ENCODE measurements around the gene IFI16.

Gene IFI16

DNA sequence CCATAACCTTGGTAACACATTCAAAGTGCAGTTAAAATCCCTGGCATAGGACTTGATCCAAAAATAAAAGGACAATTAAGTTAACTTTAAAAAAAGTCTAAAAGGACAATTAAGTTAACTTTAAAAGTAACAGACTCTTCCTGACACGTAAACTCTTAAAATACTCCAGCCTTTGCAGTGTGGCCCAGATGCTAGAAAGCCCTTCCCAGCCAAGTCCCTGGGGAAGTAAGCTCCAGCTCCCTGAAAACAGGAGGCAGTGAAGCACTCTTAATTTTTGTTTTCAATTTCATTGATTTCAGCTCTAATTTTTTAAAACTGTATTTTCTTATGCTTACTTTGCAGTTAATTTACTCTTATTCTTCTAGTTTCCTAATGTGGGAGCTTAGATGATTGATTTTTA lies 71.9 kb downstream of the IFI16 start:
- H3K79me1 ChIP-seq (ENCODE audit: low read length): no peaks in the 10 kb centered on the region
- H2AFZ ChIP-seq (ENCODE audit: insufficient read depth, low read length, poor library complexity): no peak overlapping the region
- H3K18ac ChIP-seq (ENCODE audit: low read length): no peak overlapping the region
- H3K27me3 ChIP-seq (ENCODE audit: insufficient read depth, low read length): no peaks in the 10 kb centered on the region
- no peak overlapping the region for H2BK12ac ChIP-seq (ENCODE audit: low read length)
- no peak for DNase-seq
- no peak overlapping the region for H3K4me3 ChIP-seq (ENCODE audit: low read depth, low read length)
- no peaks in the 10 kb centered on the region for H3K9me3 ChIP-seq (ENCODE audit: insufficient read depth, low read depth, low read length)
- no peak overlapping the region for H2BK120ac ChIP-seq (ENCODE audit: insufficient read depth, low read length, poor library complexity)
- no peak overlapping the region for H2BK5ac ChIP-seq (ENCODE audit: low read depth, low read length, poor library complexity)
- no peak overlapping the region for H3K4ac ChIP-seq (ENCODE audit: low read depth, low read length)
- H3K23ac ChIP-seq (ENCODE audit: low read length): no peak overlapping the region
- H3K36me3 ChIP-seq (ENCODE audit: control insufficient read depth in 1 of 2, insufficient read depth in 2 of 2, low read length in 2 of 2): no peaks in the 10 kb centered on the region
- WGBS (ENCODE audit: extremely low coverage, insufficient coverage, insufficient read length): no CpG with 5 or more reads among the region's 1 CpG
- H3K4me1 ChIP-seq (ENCODE audit: control insufficient read depth in 1 of 2, insufficient read depth in 2 of 2, low read length in 2 of 2): peaks cover 0 to under 1% of the 10 kb centered on the region in 2 experiments
- H4K91ac ChIP-seq (ENCODE audit: low read depth, low read length): no peak overlapping the region
- H2AK5ac ChIP-seq (ENCODE audit: low read length): no peak overlapping the region
- no peak overlapping the region for H3K14ac ChIP-seq (ENCODE audit: low read length)
- no peak overlapping the region for H3K4me2 ChIP-seq (ENCODE audit: low read length)
- H3K27ac ChIP-seq (ENCODE audit: low read depth, low read length): no peak overlapping the region
- no peak overlapping the region for H3K9ac ChIP-seq (ENCODE audit: low read length)
- H4K12ac ChIP-seq (ENCODE audit: low read depth, low read length): no peak overlapping the region
- H4K8ac ChIP-seq (ENCODE audit: low read depth, low read length): no peak overlapping the region
- no peaks in the 10 kb centered on the region for H3K79me2 ChIP-seq (ENCODE audit: control insufficient read depth, insufficient read depth, low read length, poor library complexity)

GRCh38 chr1:159083013-159083412 lies 73.3 kb downstream of the IFI16 start:
- Histone ChIP-seq H2AK5ac (ENCODE audit: low read length) (no peak overlapping the region), H3K79me2 (ENCODE audit: control insufficient read depth, insufficient read depth, low read length, poor library complexity) (no peaks in the 10 kb centered on the region), H3K9me3 (ENCODE audit: insufficient read depth, low read depth, low read length) (no peaks in the 10 kb centered on the region), H2BK120ac (ENCODE audit: insufficient read depth, low read length, poor library complexity) (no peak overlapping the region), H2AFZ (ENCODE audit: insufficient read depth, low read length, poor library complexity) (no peak overlapping the region), H3K4me2 (ENCODE audit: low read length) (no peak overlapping the region), H2BK5ac (ENCODE audit: low read depth, low read length, poor library complexity) (no peak overlapping the region), H3K27me3 (ENCODE audit: insufficient read depth, low read length) (no peaks in the 10 kb centered on the region), H3K27ac (ENCODE audit: low read depth, low read length) (no peak overlapping the region), H3K4ac (ENCODE audit: low read depth, low read length) (no peak overlapping the region), H3K14ac (ENCODE audit: low read length) (no peak overlapping the region), H3K9ac (ENCODE audit: low read length) (no peak overlapping the region), H3K36me3 (ENCODE audit: control insufficient read depth in 1 of 2, insufficient read depth in 2 of 2, low read length in 2 of 2) (no peaks in the 10 kb centered on the region), H4K8ac (ENCODE audit: low read depth, low read length) (no peak overlapping the region), H4K12ac (ENCODE audit: low read depth, low read length) (no peak overlapping the region), H3K4me1 (ENCODE audit: control insufficient read depth in 1 of 2, insufficient read depth in 2 of 2, low read length in 2 of 2) (no peaks in the 10 kb centered on the region), H3K18ac (ENCODE audit: low read length) (no peak overlapping the region), H3K23ac (ENCODE audit: low read length) (no peak overlapping the region), H2BK12ac (ENCODE audit: low read length) (no peak overlapping the region), H4K91ac (ENCODE audit: low read depth, low read length) (no peak overlapping the region), H3K79me1 (ENCODE audit: low read length) (no peaks in the 10 kb centered on the region), H3K4me3 (ENCODE audit: low read depth, low read length) (no peak overlapping the region)
- WGBS (ENCODE audit: extremely low coverage, insufficient coverage, insufficient read length): no CpG with 5 or more reads among the region's 1 CpG
- DNase-seq: no peak

DNA sequence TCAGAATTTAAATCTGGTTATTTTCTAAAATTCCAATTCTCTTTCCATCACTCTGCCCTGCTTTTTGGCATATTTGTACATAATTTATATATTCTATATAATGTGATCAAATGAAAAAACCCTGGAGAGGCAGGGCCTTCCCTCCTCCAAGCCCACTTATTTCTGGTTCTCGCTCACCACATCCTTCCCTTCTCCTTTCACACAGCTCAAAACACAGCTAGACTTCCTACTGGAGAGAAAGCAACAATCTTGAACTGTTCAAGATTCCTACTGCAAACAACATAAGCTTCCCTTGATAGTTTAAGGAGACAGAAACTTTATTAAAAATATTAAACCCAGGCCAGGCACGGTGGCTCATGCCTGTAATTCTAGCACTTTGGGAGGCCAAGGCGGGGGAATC lies 74.4 kb downstream of the IFI16 start:
- no peak overlapping the region for H2BK120ac ChIP-seq (ENCODE audit: insufficient read depth, low read length, poor library complexity)
- H3K36me3 ChIP-seq (ENCODE audit: control insufficient read depth in 1 of 2, insufficient read depth in 2 of 2, low read length in 2 of 2): no peaks in the 10 kb centered on the region
- no peak overlapping the region for H3K27ac ChIP-seq (ENCODE audit: low read depth, low read length)
- no peaks in the 10 kb centered on the region for H3K9me3 ChIP-seq (ENCODE audit: insufficient read depth, low read depth, low read length)
- no peak overlapping the region for H2AK5ac ChIP-seq (ENCODE audit: low read length)
- WGBS (ENCODE audit: extremely low coverage, insufficient coverage, insufficient read length): no CpG with 5 or more reads among the region's 3 CpGs
- H2BK5ac ChIP-seq (ENCODE audit: low read depth, low read length, poor library complexity): no peak overlapping the region
- DNase-seq: no peak
- no peak overlapping the region for H4K12ac ChIP-seq (ENCODE audit: low read depth, low read length)
- no peak overlapping the region for H4K91ac ChIP-seq (ENCODE audit: low read depth, low read length)
- H3K79me1 ChIP-seq (ENCODE audit: low read length): no peaks in the 10 kb centered on the region
- no peak overlapping the region for H4K8ac ChIP-seq (ENCODE audit: low read depth, low read length)
- H3K4ac ChIP-seq (ENCODE audit: low read depth, low read length): no peak overlapping the region
- H2BK12ac ChIP-seq (ENCODE audit: low read length): no peak overlapping the region
- no peak overlapping the region for H3K14ac ChIP-seq (ENCODE audit: low read length)
- no peaks in the 10 kb centered on the region for H3K4me1 ChIP-seq (ENCODE audit: control insufficient read depth in 1 of 2, insufficient read depth in 2 of 2, low read length in 2 of 2)
- H2AFZ ChIP-seq (ENCODE audit: insufficient read depth, low read length, poor library complexity): no peak overlapping the region
- H3K4me3 ChIP-seq (ENCODE audit: low read depth, low read length): no peak overlapping the region
- no peak overlapping the region for H3K4me2 ChIP-seq (ENCODE audit: low read length)
- no peak overlapping the region for H3K23ac ChIP-seq (ENCODE audit: low read length)
- H3K79me2 ChIP-seq (ENCODE audit: control insufficient read depth, insufficient read depth, low read length, poor library complexity): no peaks in the 10 kb centered on the region
- no peak overlapping the region for H3K9ac ChIP-seq (ENCODE audit: low read length)
- H3K27me3 ChIP-seq (ENCODE audit: insufficient read depth, low read length): no peaks in the 10 kb centered on the region
- H3K18ac ChIP-seq (ENCODE audit: low read length): no peak overlapping the region

GRCh38 chr1:159084867-159085266 lies 75.2 kb downstream of the IFI16 start:
- no CpG with 5 or more reads among the region's 3 CpGs for WGBS (ENCODE audit: extremely low coverage, insufficient coverage, insufficient read length)
- H3K4ac ChIP-seq (ENCODE audit: low read depth, low read length): no peak overlapping the region

More at GRCh38 chr1:159084867-159085266, 75.2 kb downstream of the IFI16 start:
- Histone ChIP-seq H2AK5ac (ENCODE audit: low read length) (no peak overlapping the region), H3K4me1 (ENCODE audit: control insufficient read depth in 1 of 2, insufficient read depth in 2 of 2, low read length in 2 of 2) (no peaks in the 10 kb centered on the region), H3K27me3 (ENCODE audit: insufficient read depth, low read length) (no peaks in the 10 kb centered on the region), H2BK5ac (ENCODE audit: low read depth, low read length, poor library complexity) (no peak overlapping the region), H3K4me3 (ENCODE audit: low read depth, low read length) (no peak overlapping the region), H3K23ac (ENCODE audit: low read length) (no peak overlapping the region), H4K91ac (ENCODE audit: low read depth, low read length) (no peak overlapping the region), H2BK120ac (ENCODE audit: insufficient read depth, low read length, poor library complexity) (no peak overlapping the region), H3K18ac (ENCODE audit: low read length) (no peak overlapping the region), H3K4me2 (ENCODE audit: low read length) (no peak overlapping the region), H3K14ac (ENCODE audit: low read length) (no peak overlapping the region), H4K8ac (ENCODE audit: low read depth, low read length) (no peak overlapping the region), H3K36me3 (ENCODE audit: control insufficient read depth in 1 of 2, insufficient read depth in 2 of 2, low read length in 2 of 2) (no peaks in the 10 kb centered on the region), H3K27ac (ENCODE audit: low read depth, low read length) (no peak overlapping the region), H2AFZ (ENCODE audit: insufficient read depth, low read length, poor library complexity) (no peak overlapping the region), H2BK12ac (ENCODE audit: low read length) (no peak overlapping the region), H3K79me1 (ENCODE audit: low read length) (no peaks in the 10 kb centered on the region), H3K9me3 (ENCODE audit: insufficient read depth, low read depth, low read length) (no peaks in the 10 kb centered on the region), H3K79me2 (ENCODE audit: control insufficient read depth, insufficient read depth, low read length, poor library complexity) (no peaks in the 10 kb centered on the region), H4K12ac (ENCODE audit: low read depth, low read length) (no peak overlapping the region), H3K9ac (ENCODE audit: low read length) (no peak overlapping the region)
- DNase-seq: peak in 1 of 2 donors; percentile 7
